CD4-positive, alpha-beta T cell treated with Interleukin-15 for 1 hour (primary cell): Measurements from ENCODE around the gene POFUT2.

ENCODE experiments used
- DNase-seq: peaks from one replicate; pipeline ENCODE4 v3.0.0-alpha.2; 2020

The POFUT2 gene

DNA sequence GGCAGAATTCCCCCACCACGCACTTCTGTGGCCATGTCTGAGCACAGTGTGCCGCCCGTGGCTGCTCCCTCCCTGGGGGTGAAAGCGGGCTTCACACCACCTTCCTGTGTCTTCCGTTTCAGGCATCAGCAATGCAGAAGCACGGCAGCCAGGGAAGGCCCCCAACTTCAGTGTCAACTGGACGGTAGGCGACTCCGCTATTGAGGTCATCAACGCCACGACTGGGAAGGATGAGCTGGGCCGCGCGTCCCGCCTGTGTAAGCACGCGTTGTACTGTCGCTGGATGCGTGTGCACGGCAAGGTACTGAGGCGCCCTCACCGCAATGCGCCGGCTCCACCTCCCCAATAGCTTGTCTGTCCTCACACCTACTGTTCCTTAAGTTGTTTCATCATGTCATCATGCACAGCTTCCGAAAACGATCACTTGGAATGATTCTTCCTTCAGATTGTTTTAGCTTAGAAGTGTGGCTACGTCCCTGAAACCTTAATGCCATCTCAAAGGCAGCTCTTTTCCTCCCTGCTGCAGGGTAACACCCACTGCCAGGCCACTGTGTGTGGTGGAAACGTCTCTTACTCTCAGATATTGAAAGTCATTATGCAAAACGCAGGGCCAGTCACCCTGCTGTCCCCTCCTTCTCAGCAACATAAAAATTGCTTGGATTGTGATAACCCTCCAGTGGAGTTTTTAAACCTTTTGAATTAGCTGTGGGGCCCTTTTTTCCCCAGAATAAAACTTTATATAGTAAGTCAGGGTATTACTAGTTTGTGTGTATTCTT, 66.8 kb downstream of the POFUT2 start:
- DNase-seq = no peak

DNA sequence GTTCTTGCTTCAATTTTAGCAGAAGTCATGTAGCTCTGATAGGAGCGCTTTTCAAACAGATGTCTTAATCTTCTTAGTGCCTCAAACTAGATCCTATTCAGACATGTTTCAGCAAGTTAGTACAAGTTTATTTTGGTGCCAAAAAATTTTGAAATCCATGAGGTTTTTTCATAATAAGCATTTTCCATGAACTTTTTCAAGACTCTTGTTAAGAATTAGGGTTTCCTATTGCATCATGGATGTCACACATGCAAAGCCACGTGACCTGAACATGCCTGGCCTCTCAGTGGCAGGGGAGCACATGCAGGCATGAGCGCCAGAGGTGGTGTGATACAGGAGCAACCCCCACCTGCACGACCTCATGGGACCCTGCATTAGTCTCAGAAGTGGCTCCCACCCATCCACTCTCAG, 67.6 kb downstream of the POFUT2 start:
- DNase-seq = no peak

DNA sequence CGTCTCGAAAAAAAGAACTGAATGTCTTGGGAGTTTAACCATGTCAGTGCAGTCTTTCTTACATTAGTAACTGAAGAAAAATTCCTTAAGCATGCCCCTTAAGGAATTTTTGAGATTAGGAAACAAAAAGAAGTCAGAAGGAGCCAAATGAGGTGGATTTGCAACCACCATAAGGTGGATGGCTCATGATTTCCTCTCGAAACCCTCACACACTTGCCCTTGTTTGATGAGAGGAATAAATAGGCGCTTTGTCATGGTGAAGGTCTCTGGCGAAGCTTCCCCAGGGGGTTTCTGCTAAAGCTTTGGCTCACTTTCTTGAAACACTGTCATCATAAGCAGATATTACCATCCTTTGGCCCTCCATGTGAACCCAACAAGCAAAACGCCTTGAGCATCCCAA, 68.2 kb downstream of the POFUT2 start:
- DNase-seq = no peak

DNA sequence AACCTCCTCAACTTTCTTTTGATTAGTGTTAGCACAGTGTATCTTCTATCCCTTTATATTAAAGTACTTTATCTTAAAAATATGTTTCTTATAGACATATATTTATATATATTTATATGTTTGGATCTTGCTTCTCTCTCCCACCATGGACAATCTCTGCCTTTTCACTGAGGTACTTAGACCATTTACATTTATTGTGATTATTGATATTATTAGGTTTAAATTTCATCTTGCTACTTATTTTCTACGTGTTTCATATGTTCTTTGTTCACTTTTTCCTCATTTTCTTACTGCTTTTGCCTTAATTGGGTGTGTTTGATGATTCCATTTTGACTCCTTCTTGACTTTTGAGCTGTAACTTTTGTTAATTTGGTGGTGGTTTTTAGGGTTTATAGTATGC, 70.7 kb downstream of the POFUT2 start:
- no peak for DNase-seq

DNA sequence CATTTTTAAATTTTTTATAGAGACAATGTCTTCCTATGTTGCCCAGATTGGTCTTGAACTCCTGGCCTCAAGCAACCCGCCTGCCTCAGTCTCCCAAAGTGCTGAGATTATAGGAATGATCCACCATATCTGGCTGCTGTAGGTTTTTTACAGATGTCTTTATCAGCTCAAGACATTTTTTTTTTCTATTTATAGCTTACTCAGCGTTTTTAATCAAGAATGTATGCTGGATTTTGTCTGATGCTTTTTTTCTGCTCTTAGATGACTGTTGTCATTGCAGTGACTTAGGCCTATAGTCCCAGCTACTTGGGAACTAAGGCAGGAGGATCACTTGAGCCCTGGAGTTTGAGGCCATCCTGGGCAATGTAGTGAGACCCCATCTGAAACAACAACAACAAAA, 72.5 kb downstream of the POFUT2 start:
- no peak for DNase-seq
